Left ventricle myocardium superior (tissue), 1 donor: ENCODE measurements around the gene DDX18. TPM values are rescaled to one million over a fixed set of nuclear protein-coding genes. Genes with fewer than 3 reads are reported as not detected.
"Not testable (repeated sequence)": the region's sequence is repeated elsewhere in the genome, so short reads cannot be mapped to it uniquely, and the experiment has no call there.

Experiments
- ATAC-seq: fragments of 200-7000 bp; cut with Tn5 transposase; one replicate; pipeline ENCODE4 v1.9.1; 2020; ENCODE audit warnings: mild to moderate bottlenecking, moderate library complexity
- DNase-seq: peaks from one replicate; pipeline ENCODE4 v3.0.0-alpha.2; 2020
- intact Hi-C: fragments of 100-400 bp; cut with micrococcal nuclease; formaldehyde crosslinking; loops from one replicate; pipeline ENCODE4 v1.11.0; 2022
- long read RNA-seq: library from polyadenylated mRNA; unstranded; transcript quantifications from one replicate; pipeline ENCODE4 v2.0.0, GENCODE V29; 2021
- total RNA-seq: library from RNA; stranded (reverse); fragmentation: NEBNext Ultra II Directional; extraction: Animal tissue kit (Norgen Biotek cat#: 25700); gene quantifications from one replicate; pipeline ENCODE4 v1.2.1, GENCODE V29; 2021
- donor health status: DM: no; HTN: yes; CAD: no; lungs with severe emphysema.

Gene DDX18
- total RNA-seq: 28.2 TPM
- long read RNA-seq, transcript DDX18-201 (14 exons, 3,796 nt): major isoform, 11 of 18 reads
- long read RNA-seq, partial matches to known transcripts: 5 of 18 reads
- long read RNA-seq, other reads (novel, unspliced or antisense): 2 of 18 reads

GRCh38 chr2:117814417-117815264, at the start of gene DDX18:
Gene DDX18, plus strand, starts transcription at chr2:117814691. Its CDS starts 87 bp downstream, at chr2:117814778.
- DNase-seq (peak; percentile 97), ATAC-seq (peak; percentile 99)
- intact Hi-C loops: no loop called here

DNA sequence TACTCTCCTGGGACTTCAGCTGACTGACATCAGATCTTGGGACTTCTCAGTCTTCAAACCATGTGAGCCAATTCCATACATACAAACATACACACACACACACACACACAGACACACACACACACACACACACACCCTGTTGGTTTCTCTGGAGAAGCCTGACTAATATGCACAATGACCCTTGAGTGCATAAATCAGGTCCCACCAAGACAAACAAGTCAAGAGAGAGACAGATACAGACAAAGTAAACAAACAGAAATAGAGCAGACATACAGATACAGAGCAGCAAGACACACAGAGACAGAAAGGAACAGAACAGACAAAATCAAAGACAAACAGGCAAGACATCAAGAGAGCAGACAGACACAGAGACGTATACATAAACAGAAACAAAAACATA, 43.8 kb upstream of the DDX18 start:
- ATAC-seq: no peak

GRCh38 chr2:117771969-117772630, 42.4 kb upstream of the DDX18 start:
- intact Hi-C loops: no loop called here

More for the DNA sequence above, 43.8 kb upstream of the DDX18 start:
- intact Hi-C loops: no loop called here
- DNase-seq: no peak

GRCh38 chr2:117774716-117775115, 39.8 kb upstream of the DDX18 start:
- ATAC-seq (no peak), DNase-seq (no peak)
- intact Hi-C loops: no loop called here

More at GRCh38 chr2:117771969-117772630, 42.4 kb upstream of the DDX18 start:
- DNase-seq (no peak), ATAC-seq (no peak)

- DNase-seq (no peak), ATAC-seq (no peak)
- intact Hi-C loops: no loop called here
Measured at GRCh38 chr2:117775703-117776219, 38.7 kb upstream of the DDX18 start.

GRCh38 chr2:117776888-117777287, 37.6 kb upstream of the DDX18 start:
- no peak for ATAC-seq
- intact Hi-C loops: no loop called here

DNA sequence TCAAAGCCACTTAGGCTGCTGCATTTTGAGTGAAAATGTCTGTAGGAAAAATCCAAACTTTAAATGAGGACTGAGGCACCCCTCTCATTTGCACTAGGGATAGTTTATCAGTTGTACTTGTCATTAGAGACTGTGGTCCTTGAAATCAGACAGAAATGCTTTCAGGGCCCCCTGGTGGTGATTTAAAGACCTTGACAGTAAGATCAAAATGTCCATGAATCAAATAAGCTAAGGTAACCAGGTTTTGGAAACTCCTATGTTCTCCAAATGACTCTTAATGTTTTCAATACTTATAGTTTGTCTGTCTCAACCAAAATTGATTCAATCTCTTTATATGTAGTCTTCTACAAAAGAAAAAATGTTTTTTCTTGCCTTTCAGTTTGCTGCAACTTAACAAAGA, 28.8 kb upstream of the DDX18 start:
- DNase-seq: no peak
- intact Hi-C loops: no loop called here
- ATAC-seq: no peak

More at GRCh38 chr2:117776888-117777287, 37.6 kb upstream of the DDX18 start:
- no peak for DNase-seq

GRCh38 chr2:117786520-117786919, 28.0 kb upstream of the DDX18 start:
- intact Hi-C loops: no loop called here

GRCh38 chr2:117789505-117789904, 25.0 kb upstream of the DDX18 start:
- DNase-seq (no peak), ATAC-seq (no peak)
- intact Hi-C loops: no loop called here

More at GRCh38 chr2:117786520-117786919, 28.0 kb upstream of the DDX18 start:
- DNase-seq (no peak), ATAC-seq (no peak)

- DNase-seq: no peak
- intact Hi-C loops: no loop called here
Measured at GRCh38 chr2:117794668-117795067, 19.8 kb upstream of the DDX18 start.

DNA sequence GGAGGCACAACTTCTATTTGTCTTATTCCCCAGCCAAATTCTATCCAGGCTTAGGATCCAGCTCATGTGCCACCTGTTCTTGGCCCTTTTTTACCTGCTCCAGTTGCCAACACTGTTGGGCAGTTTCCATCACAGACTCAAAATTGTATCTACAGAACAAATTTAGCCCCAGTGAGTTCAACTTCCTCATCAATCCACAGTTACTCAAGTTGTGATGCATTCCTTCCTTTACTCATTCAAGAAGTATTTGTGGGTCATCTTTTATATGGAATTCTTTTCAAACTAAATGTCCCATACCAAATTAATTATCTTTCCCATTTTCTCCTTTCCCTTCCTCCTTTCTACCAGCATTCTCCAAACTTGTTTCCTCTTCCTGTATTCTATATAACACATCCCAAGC, 12.7 kb upstream of the DDX18 start:
- DNase-seq (no peak), ATAC-seq (no peak)
- intact Hi-C loops: no loop called here

More at GRCh38 chr2:117794668-117795067, 19.8 kb upstream of the DDX18 start:
- ATAC-seq: no peak

- intact Hi-C loops, ATAC-seq, DNase-seq: not testable (repeated sequence)
Measured at GRCh38 chr2:117803644-117804325, 10.7 kb upstream of the DDX18 start.

- DNase-seq (no peak), ATAC-seq (no peak)
- intact Hi-C loops: no loop called here
Measured at GRCh38 chr2:117812443-117812842, 2.0 kb upstream of the DDX18 start.

GRCh38 chr2:117815946-117816345, 1.5 kb downstream of the DDX18 start:
- ATAC-seq: no peak
- intact Hi-C loops: no loop called here
- no peak for DNase-seq

DNA sequence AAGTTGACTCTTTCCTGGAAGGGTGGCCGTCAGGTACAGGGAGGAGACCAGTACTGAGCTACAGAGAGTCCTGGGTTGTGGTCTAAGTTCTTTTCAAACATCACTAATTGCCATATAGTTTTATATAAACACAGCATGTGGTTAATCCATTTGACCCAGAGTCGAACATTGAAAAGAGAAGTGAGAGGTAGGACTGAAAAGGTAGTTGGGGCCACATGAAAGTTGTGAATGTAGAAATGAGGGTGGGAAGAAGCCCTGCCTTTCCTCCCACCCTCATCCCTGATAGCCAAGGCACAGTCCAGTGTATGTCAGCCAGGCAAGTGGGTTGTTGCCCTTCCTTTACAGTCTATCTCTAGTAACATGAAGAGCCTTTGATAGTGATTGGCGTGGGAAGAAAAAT, 4.4 kb downstream of the DDX18 start:
- DNase-seq (no peak), ATAC-seq (no peak)
- intact Hi-C loops: no loop called here

DNA sequence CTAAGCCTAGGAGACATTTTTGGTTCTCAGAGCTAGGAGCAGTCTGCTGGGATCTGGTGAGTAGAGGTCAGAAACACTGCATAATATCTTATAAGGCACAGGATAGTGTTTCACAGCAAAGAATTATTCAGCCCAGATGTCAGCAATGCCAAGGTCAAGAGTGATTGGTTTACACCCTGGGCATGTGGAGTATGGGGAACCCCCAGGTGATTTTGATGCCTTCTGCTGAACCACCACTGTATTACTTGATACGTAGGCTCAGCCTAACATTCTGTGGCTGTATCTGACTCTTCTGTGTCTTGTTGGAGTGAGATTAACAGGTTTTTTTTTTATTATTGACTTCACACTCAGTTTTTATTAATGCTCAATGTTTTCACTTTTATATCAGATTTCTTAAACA, 6.0 kb downstream of the DDX18 start:
- DNase-seq: no peak
- ATAC-seq: no peak
- intact Hi-C loops: no loop called here

DNA sequence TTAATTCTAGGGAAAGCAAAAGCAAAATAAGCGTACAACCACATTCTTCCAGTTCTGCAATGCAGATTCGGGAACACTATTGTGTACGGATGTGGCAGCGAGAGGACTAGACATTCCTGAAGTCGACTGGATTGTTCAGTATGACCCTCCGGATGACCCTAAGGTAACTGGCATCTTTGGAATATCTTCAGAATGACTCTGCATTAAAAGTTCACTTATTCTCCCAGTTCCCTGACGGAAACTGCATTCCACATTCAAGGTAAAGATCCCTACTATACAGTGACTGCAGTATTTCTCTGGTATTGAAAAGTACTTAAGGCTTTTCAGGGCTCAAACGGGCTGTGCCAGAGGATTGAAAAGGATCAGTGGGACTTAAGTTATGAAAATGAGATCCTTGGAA, 10.9 kb downstream of the DDX18 start:
- intact Hi-C loops: no loop called here
- ATAC-seq (no peak), DNase-seq (no peak)

DNA sequence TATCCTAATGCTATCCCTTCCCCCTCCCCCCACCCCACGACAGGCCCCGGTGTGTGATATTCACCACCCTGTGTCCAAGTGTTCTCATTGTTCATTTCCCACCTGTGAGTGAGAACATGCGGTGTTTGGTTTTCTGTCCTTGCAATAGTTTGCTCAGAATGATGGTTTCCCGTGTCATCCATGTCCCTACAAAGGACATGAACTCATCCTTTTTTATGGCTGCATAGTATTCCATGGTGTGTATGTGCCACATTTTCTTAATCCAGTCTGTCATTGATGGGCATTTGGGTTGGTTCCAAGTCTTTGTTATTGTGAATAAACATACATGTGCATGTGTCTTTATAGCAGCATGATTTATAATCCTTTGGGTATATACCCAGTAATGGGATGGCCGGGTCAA, 13.0 kb downstream of the DDX18 start:
- ATAC-seq, intact Hi-C loops, DNase-seq: not testable (repeated sequence)

DNA sequence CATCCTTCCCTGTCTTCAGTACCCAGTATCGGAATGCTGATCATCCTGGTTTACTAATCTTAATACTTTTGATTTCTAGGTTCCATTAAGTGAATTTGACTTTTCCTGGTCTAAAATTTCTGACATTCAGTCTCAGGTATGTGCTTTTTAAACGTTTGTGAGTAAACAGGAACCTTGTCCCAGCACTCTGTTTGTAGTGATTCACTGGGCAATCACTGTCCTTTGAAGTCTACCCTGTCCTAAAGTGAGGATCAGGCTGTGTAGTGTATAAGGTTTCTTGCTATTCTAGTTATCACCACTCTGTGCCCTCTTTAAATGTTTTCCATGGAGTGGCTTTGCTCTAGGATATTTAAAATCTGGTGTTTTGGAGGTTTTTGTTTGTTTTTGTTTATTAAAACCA, 14.4 kb downstream of the DDX18 start:
- intact Hi-C loops: no loop called here
- DNase-seq: no peak
- no peak for ATAC-seq
